GM23248 (cell line): ENCODE results near the gene TMEM44. TPM values are rescaled to one million over a fixed set of nuclear protein-coding genes. Genes with fewer than 3 reads are reported as not detected.

Source experiments
- DNase-seq: peaks from one replicate; pipeline ENCODE4 v3.0.0-alpha.2; 2015
- H2AFZ ChIP-seq: fragments of 200-600 bp; sonication (generic); 2 replicates; pipeline ENCODE4 v1.6.1; 2016; ENCODE audit warnings: antibody characterized with exemption
- H3F3A ChIP-seq: fragments of 200-600 bp; sonication (generic); 2 replicates; pipeline ENCODE4 v1.6.1; 2016; ENCODE audit warnings: mild to moderate bottlenecking, antibody characterized with exemption, mixed run types; ENCODE audit not compliant: insufficient read depth
- H3K27ac ChIP-seq: fragments of 200-600 bp; sonication (generic); 2 replicates; pipeline ENCODE4 v1.5.1; 2016; ENCODE audit warnings: mild to moderate bottlenecking
- H3K27me3 ChIP-seq: fragments of 200-600 bp; sonication (generic); replicated peaks from 2 replicates; pipeline ENCODE4 v1.6.1; 2016; ENCODE audit warnings: mild to moderate bottlenecking; ENCODE audit not compliant: insufficient read depth
- H3K36me3 ChIP-seq: fragments of 200-600 bp; sonication (generic); 2 replicates; pipeline ENCODE4 v1.6.1; 2016; ENCODE audit warnings: low read depth, mild to moderate bottlenecking
- H3K4me1 ChIP-seq: fragments of 200-600 bp; sonication (generic); 2 replicates; pipeline ENCODE4 v1.6.1; 2016; ENCODE audit warnings: mild to moderate bottlenecking; ENCODE audit not compliant: insufficient read depth
- H3K4me2 ChIP-seq: fragments of 200-600 bp; sonication (generic); one replicate; pipeline ENCODE4 v1.6.1; 2016; ENCODE audit warnings: mild to moderate bottlenecking; ENCODE audit not compliant: unreplicated experiment
- H3K4me3 ChIP-seq: fragments of 200-600 bp; sonication (generic); 2 replicates; pipeline ENCODE4 v1.5.1; 2016; ENCODE audit warnings: mild to moderate bottlenecking
- H3K79me2 ChIP-seq: fragments of 200-600 bp; sonication (generic); 2 replicates; pipeline ENCODE4 v1.6.1; 2016; ENCODE audit warnings: mild to moderate bottlenecking; ENCODE audit not compliant: insufficient read depth
- H3K9ac ChIP-seq: fragments of 200-600 bp; sonication (generic); 2 replicates; pipeline ENCODE4 v1.6.1; 2016; ENCODE audit warnings: mild to moderate bottlenecking
- H3K9me2 ChIP-seq: fragments of 200-600 bp; sonication (generic); 2 replicates; pipeline ENCODE4 v1.6.1; 2016; ENCODE audit warnings: mixed run types, mild to moderate bottlenecking, moderate library complexity; ENCODE audit not compliant: insufficient read depth
- H3K9me3 ChIP-seq: fragments of 200-600 bp; sonication (generic); one replicate; pipeline ENCODE4 v1.6.1; 2017; ENCODE audit warnings: low read depth
- H4K20me1 ChIP-seq: fragments of 200-600 bp; sonication (generic); 2 replicates; pipeline ENCODE4 v1.6.0; 2016; ENCODE audit not compliant: insufficient read depth
- EZH2 ChIP-seq: fragments of 200-600 bp; sonication (generic); IDR thresholded peaks from 2 replicates; pipeline ENCODE4 v1.6.1; 2018; ENCODE audit warnings: antibody characterized with exemption, mild to moderate bottlenecking; ENCODE audit not compliant: insufficient read depth, poor library complexity, severe bottlenecking
- EZH2phosphoT487 ChIP-seq: fragments of 200-600 bp; sonication (generic); IDR thresholded peaks from 2 replicates; pipeline ENCODE4 v1.6.1; 2018; ENCODE audit warnings: antibody characterized with exemption, moderate library complexity, mild to moderate bottlenecking, low read depth; ENCODE audit not compliant: insufficient read depth
- WGBS, 2 experiments: methylation state at CpG; one replicate each; pipeline ENCODE4 v1.1.6; 2015 to 2017; ENCODE audit warnings: low lambda C conversion rate in 2 of 2, low coverage in 1 of 2; ENCODE audit errors: missing lambda C conversion rate in 2 of 2; 5-methylcytosine and 5-hydroxymethylcytosine counted together
- in situ Hi-C: fragments of 300-500 bp; cut with MboI; formaldehyde crosslinking; loops from 2 replicates; pipeline ENCODE4 v1.15.0; 2020
- polyA plus RNA-seq: library from polyadenylated mRNA; unstranded; fragments of >200 nt; fragmentation: Nextera tagmentation; extraction: Ambion mirVana; gene quantifications from 2 replicates; pipeline ENCODE4 v1.2.1, GENCODE V29; 2016
- small RNA-seq: library from RNA; depleted of rRNA; stranded (forward); fragments of <200 nt; gene quantifications from one replicate; pipeline ENCODE3, GENCODE V24; 2014; ENCODE audit warnings: low read depth, low replicate concordance
- total RNA-seq: library from RNA; depleted of rRNA; stranded (reverse); fragments of >200 nt; shearing (Covaris generic); gene quantifications from 2 replicates; pipeline ENCODE4 v1.2.3, GENCODE V29; 2014; rRNA removed

The TMEM44 gene
- total and polyA plus RNA-seq, 2 experiments from 2014 or later = 13.1 to 14.6 TPM

GRCh38 chr3:194539498-194539897 lies 93.7 kb downstream of the TMEM44 start:
- H3K27ac ChIP-seq = no peak overlapping the region
- H3K9me3 ChIP-seq = no peaks in the 10 kb centered on the region
- H3K27me3 ChIP-seq = no peaks in the 10 kb centered on the region
- no peaks in the 10 kb centered on the region for H4K20me1 ChIP-seq
- no peak overlapping the region for H3K4me2 ChIP-seq
- in situ Hi-C loops = no loop called here
- H3F3A ChIP-seq = no peaks in the 10 kb centered on the region
- no peak overlapping the region for H2AFZ ChIP-seq
- H3K4me3 ChIP-seq = no peak overlapping the region
- no peaks in the 10 kb centered on the region for H3K79me2 ChIP-seq
- H3K4me1 ChIP-seq = peaks cover 15% of the 10 kb centered on the region; the same call in 1 of the 2 replicates
- 95 to 98% methylated on average over 3 of the region's 3 CpGs for WGBS, 2 experiments
- no peaks in the 10 kb centered on the region for H3K36me3 ChIP-seq
- no peak overlapping the region for H3K9ac ChIP-seq
- DNase-seq = no peak
- H3K9me2 ChIP-seq = no peaks in the 10 kb centered on the region
- TF ChIP-seq EZH2 = no peak
- no peak for TF ChIP-seq EZH2phosphoT487

DNA sequence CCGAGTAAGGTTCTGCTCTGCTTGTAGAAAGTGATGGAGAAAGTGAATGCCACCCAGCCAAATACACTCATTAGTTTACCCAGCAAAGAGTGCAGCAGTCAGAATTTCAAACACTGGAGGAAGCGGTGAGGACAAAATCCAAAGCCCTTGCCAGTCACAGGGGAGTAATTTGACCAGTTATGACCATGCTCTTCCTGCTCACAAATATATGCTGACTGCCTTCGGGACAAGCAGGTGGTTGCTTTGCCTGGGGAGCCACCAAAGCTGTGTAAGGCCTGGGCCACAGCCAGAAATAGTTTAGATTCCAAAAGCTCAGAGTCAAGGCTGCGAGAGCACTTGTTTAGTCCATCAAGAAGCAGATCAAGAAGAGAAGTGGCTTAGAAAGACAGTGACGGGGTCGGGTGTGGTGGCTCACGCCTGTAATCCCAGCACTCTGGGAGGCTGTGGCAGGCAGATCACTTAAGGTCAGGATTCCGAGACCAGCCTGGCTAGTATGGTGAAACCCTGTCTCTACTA lies 95.4 kb downstream of the TMEM44 start:
- Histone ChIP-seq H3K9me3 (no peaks in the 10 kb centered on the region), H3K4me1 (peaks cover 15% of the 10 kb centered on the region; the same call in 1 of the 2 replicates), H3K9me2 (no peaks in the 10 kb centered on the region), H4K20me1 (no peaks in the 10 kb centered on the region), H3K36me3 (no peaks in the 10 kb centered on the region), H3K27ac (no peak overlapping the region), H3K79me2 (no peaks in the 10 kb centered on the region), H3K4me3 (no peak overlapping the region), H3K27me3 (no peaks in the 10 kb centered on the region), H3K4me2 (no peak overlapping the region), H2AFZ (no peak overlapping the region), H3F3A (no peaks in the 10 kb centered on the region), H3K9ac (no peak overlapping the region)
- DNase-seq = peak; percentile 53
- in situ Hi-C loops = no loop called here
- no peak for TF ChIP-seq EZH2phosphoT487
- TF ChIP-seq EZH2 = no peak
- WGBS, 2 experiments = 87 to 91% methylated on average over 8 of the region's 8 CpGs

Small RNA genes within 50 kb of the gene (small RNA-seq; reads per million reads assigned to genes)
- gene AC046143.2 = not detected

Other genes with a start within 250 kb of the TMEM44 start
- gene GP5, start 234.2 kb downstream of the TMEM44 start, total RNA-seq = 0.11 TPM in 1 of 2 replicates, not detected in the other
- gene GP5, start 234.2 kb downstream of the TMEM44 start, polyA plus RNA-seq = not detected in 2 replicates
- gene ATP13A3, start 146.4 kb downstream of the TMEM44 start, total RNA-seq = 232 and 241 TPM in 2 replicates
- 22.3 and 23.7 TPM in 2 replicates for gene ATP13A3, start 146.4 kb downstream of the TMEM44 start, polyA plus RNA-seq
- 27.2 and 36.5 TPM in 2 replicates for gene LSG1, start 38.8 kb upstream of the TMEM44 start, total RNA-seq
- gene LSG1, start 38.8 kb upstream of the TMEM44 start, polyA plus RNA-seq = 26.9 and 31.1 TPM in 2 replicates
- 19.0 and 23.0 TPM in 2 replicates for gene FAM43A, start 52.5 kb upstream of the TMEM44 start, total RNA-seq
- 8.0 and 8.8 TPM in 2 replicates for gene FAM43A, start 52.5 kb upstream of the TMEM44 start, polyA plus RNA-seq